ENCODE measurements around the gene CRYL1. TPM values are rescaled to one million over a fixed set of nuclear protein-coding genes. Genes with fewer than 3 reads are reported as not detected.

Gene CRYL1
- total and polyA plus RNA-seq, 12 donors, result 10.6 to 68.0 (median 48.1) TPM

GRCh38 chr13:20370815-20371421 lies 154.7 kb downstream of the CRYL1 start:
- Histone ChIP-seq H3K36me3 (replicated peaks in 1 of 2) (no peaks in the 10 kb centered on the region), H3K4me1 (replicated peaks in 1 of 2) (no peaks in the 10 kb centered on the region), H3K4me3 (no peak overlapping the region), H3K27ac (no peak overlapping the region), H3K27me3 (peaks cover 9% of the 10 kb centered on the region), H3K9me3 (replicated peaks in 1 of 3) (no peaks in the 10 kb centered on the region)
- intact Hi-C loops (cut with DNase I), result no loop called here
- TF ChIP-seq, protein P1, sequence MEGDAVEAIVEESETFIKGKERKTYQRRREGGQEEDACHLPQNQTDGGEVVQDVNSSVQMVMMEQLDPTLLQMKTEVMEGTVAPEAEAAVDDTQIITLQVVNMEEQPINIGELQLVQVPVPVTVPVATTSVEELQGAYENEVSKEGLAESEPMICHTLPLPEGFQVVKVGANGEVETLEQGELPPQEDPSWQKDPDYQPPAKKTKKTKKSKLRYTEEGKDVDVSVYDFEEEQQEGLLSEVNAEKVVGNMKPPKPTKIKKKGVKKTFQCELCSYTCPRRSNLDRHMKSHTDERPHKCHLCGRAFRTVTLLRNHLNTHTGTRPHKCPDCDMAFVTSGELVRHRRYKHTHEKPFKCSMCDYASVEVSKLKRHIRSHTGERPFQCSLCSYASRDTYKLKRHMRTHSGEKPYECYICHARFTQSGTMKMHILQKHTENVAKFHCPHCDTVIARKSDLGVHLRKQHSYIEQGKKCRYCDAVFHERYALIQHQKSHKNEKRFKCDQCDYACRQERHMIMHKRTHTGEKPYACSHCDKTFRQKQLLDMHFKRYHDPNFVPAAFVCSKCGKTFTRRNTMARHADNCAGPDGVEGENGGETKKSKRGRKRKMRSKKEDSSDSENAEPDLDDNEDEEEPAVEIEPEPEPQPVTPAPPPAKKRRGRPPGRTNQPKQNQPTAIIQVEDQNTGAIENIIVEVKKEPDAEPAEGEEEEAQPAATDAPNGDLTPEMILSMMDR (IDR thresholded peaks at IDR 0.05), result no peak
- TF ChIP-seq POLR2A (IDR thresholded peaks at IDR 0.05), result no peak
- no peak for DNase-seq
- 46 to 73% (median 58%) methylated on average over 2 of the region's 2 CpGs for WGBS, 4 donors

DNA sequence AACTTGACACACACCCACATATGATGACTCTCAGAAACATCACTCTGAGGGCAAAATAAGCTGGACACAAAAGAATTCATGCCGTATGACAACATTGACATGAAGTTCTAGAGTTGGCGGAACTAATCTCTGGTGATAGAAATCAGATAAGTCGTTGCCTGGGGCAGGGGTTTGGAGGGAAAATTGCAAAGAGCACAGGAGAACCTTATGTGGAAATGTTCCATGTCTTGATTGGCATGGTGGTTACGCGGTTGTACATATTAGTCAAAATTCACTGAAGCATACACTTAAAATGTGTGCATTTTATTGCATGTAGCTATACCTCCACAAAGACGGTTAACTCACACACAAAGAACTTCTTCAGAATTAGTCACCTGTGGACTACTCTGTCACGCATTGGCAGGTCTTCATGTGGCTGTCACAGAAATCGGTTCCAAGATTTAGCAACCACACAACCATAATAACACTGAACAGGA lies 155.7 kb downstream of the CRYL1 start:
- intact Hi-C loops (cut with DNase I), result no loop called here
- no peaks in the 10 kb centered on the region for H3K4me1 ChIP-seq (replicated peaks in 1 of 2)
- H3K4me3 ChIP-seq, result no peak overlapping the region
- DNase-seq, result no peak
- H3K27me3 ChIP-seq, result peaks cover 9% of the 10 kb centered on the region
- H3K36me3 ChIP-seq (replicated peaks in 1 of 2), result no peaks in the 10 kb centered on the region
- WGBS, 4 donors, result 85 to 89% (median 86%) methylated on average over 8 of the region's 8 CpGs
- H3K9me3 ChIP-seq (replicated peaks in 1 of 3), result no peaks in the 10 kb centered on the region
- no peak for TF ChIP-seq POLR2A (IDR thresholded peaks at IDR 0.05)
- TF ChIP-seq, protein P1 (IDR thresholded peaks at IDR 0.05), result no peak
- H3K27ac ChIP-seq, result no peak overlapping the region

DNA sequence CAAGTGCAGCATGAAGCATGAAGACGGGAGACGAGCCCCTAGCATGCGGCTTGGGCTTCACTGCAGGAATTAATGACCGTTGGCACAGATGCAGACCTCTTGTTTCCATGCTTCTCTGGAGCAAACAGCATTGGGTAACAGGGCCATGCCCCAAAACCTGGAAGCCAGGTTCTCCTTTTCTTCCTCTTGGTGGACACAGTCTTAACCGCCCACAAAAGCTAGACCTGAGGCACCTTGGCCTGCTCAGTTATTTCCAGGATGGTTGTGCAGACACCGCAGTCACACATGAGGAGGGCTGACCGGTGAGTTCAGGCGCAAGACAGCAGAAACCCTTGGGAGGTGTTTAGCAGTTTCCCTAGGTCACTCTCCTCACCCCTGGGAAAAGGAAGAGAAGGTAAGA lies 159.6 kb downstream of the CRYL1 start:
- Histone ChIP-seq H3K36me3 (replicated peaks in 1 of 2) (no peaks in the 10 kb centered on the region), H3K4me3 (no peak overlapping the region), H3K27me3 (peaks cover 9% of the 10 kb centered on the region), H3K4me1 (replicated peaks in 1 of 2) (no peaks in the 10 kb centered on the region), H3K27ac (no peak overlapping the region), H3K9me3 (replicated peaks in 1 of 3) (no peaks in the 10 kb centered on the region)
- whole genome bisulfite sequencing, 4 donors, result 74 to 87% (median 80%) methylated on average over 8 of the region's 8 CpGs
- DNase-seq, result no peak
- intact Hi-C loops (cut with DNase I), result no loop called here
- TF ChIP-seq POLR2A (IDR thresholded peaks at IDR 0.05), result no peak
- TF ChIP-seq, protein P1 (IDR thresholded peaks at IDR 0.05), result no peak

DNA sequence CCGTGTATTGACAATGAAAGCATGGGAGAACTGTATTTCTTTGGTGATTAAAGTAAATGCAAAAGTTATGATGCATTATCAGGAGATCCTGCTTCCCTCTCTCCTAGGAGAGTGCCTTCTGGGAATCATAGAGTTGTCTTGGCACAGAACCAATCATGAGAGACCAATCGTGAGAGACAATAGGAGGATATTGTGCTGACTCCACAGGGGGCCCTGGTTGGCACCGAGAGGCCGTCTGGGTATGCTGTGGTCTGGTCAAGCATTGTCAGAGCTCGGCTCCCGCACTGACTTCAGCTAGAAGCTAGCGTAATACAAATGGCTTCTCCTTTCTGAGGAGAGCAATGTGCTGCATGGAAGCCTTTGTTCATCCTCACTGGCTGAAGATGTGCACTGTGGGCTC lies 162.1 kb downstream of the CRYL1 start:
- intact Hi-C loops (cut with DNase I), result no loop called here
- TF ChIP-seq, protein P1 (IDR thresholded peaks at IDR 0.05), result no peak
- TF ChIP-seq POLR2A (IDR thresholded peaks at IDR 0.05), result no peak

More for the DNA sequence above, 162.1 kb downstream of the CRYL1 start:
- Histone ChIP-seq H3K4me1 (replicated peaks in 1 of 2) (no peaks in the 10 kb centered on the region), H3K4me3 (no peak overlapping the region), H3K9me3 (replicated peaks in 1 of 3) (no peaks in the 10 kb centered on the region), H3K27me3 (no peaks in the 10 kb centered on the region), H3K27ac (no peak overlapping the region), H3K36me3 (replicated peaks in 1 of 2) (no peaks in the 10 kb centered on the region)
- DNase-seq, result no peak
- 63 to 77% (median 65%) methylated on average over 7 of the region's 7 CpGs for WGBS, 4 donors

All from adrenal gland (tissue), 12 donors.